Astrocyte of the spinal cord (primary cell): ENCODE measurements around the gene SPON1.

ENCODE experiments used
- DNase-seq: peaks from one replicate; pipeline ENCODE4 v3.0.0; 2011; ENCODE audit warnings: low read depth, low spot score
- H3K4me3 ChIP-seq: 2 replicates; pipeline ENCODE4 v1.5.1; 2011; ENCODE audit warnings: low read depth, mild to moderate bottlenecking, low read length, moderate library complexity
- in situ Hi-C: cut with HindIII; loops from 2 replicates; pipeline ENCODE4 v1.10.0; 2017; ENCODE audit warnings: low sequenced_read_pairs
- TF ChIP-seq, protein P1 (sequence below): IDR thresholded peaks from 2 replicates; pipeline ENCODE4 v1.5.1; 2012; ENCODE audit warnings: low read depth, mild to moderate bottlenecking, low read length, inconsistent platforms

The SPON1 gene

DNA sequence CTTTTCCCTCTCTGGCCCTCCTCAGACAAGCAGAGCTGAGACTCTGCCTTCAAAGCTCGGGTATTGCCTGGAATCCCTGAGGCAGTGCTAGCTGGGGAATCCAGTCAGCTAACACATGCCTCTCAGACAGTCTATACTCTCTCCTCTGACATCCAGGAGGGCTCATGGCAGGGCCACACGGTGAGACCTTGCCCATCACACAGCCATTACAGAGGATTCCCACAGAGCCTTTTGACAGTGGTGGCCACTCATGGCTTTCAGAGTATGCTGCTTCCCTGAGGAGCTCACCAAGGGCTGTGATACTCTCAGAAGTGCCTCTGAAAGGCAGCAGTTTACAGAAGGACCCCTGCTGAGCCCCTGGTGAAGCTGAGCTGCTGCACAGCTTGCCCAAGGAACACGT lies 231.1 kb downstream of the SPON1 start:
- no peak overlapping the region for H3K4me3 ChIP-seq
- in situ Hi-C loops = no loop called here
- TF ChIP-seq, protein P1, sequence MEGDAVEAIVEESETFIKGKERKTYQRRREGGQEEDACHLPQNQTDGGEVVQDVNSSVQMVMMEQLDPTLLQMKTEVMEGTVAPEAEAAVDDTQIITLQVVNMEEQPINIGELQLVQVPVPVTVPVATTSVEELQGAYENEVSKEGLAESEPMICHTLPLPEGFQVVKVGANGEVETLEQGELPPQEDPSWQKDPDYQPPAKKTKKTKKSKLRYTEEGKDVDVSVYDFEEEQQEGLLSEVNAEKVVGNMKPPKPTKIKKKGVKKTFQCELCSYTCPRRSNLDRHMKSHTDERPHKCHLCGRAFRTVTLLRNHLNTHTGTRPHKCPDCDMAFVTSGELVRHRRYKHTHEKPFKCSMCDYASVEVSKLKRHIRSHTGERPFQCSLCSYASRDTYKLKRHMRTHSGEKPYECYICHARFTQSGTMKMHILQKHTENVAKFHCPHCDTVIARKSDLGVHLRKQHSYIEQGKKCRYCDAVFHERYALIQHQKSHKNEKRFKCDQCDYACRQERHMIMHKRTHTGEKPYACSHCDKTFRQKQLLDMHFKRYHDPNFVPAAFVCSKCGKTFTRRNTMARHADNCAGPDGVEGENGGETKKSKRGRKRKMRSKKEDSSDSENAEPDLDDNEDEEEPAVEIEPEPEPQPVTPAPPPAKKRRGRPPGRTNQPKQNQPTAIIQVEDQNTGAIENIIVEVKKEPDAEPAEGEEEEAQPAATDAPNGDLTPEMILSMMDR = no peak
- DNase-seq = no peak

- no peak overlapping the region for H3K4me3 ChIP-seq
- in situ Hi-C loops = no loop called here
- TF ChIP-seq, protein P1 = no peak
These were observed 240.0 kb downstream of the SPON1 start for GRCh38 chr11:14202251-14203196.

GRCh38 chr11:14203321-14203720 lies 240.8 kb downstream of the SPON1 start:
- in situ Hi-C loops = no loop called here
- DNase-seq = no peak
- TF ChIP-seq, protein P1 = no peak

More at GRCh38 chr11:14202251-14203196, 240.0 kb downstream of the SPON1 start:
- DNase-seq = no peak

DNA sequence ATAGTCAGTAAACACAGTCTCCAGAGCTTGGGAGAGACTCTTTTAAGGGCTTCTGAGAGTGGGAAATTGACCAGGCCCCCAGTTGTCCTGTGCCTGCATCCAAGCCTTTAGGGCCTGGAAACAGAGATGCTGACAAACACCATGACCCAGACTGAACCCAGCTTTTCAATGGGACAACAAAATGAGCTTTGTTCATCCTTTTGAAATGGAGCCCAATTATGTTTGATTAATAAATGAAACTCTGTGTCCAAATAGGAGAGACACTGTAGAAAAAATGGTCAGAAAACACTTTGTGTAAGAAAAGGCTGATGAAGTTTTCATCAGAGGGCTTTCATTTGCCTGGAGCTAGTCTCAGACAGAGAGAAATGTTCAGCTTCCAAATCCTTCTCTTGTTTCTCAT lies 250.5 kb downstream of the SPON1 start:
- TF ChIP-seq, protein P1 = no peak
- H3K4me3 ChIP-seq = no peak overlapping the region
- in situ Hi-C loops = no loop called here
- DNase-seq = no peak

More at GRCh38 chr11:14203321-14203720, 240.8 kb downstream of the SPON1 start:
- H3K4me3 ChIP-seq = no peak overlapping the region

- in situ Hi-C loops = no loop called here
- no peak overlapping the region for H3K4me3 ChIP-seq
- no peak for DNase-seq
- TF ChIP-seq, protein P1 = no peak
These were observed 256.2 kb downstream of the SPON1 start for GRCh38 chr11:14218728-14219127.

GRCh38 chr11:14223636-14224288 lies 261.2 kb downstream of the SPON1 start:
- TF ChIP-seq, protein P1 = no peak
- DNase-seq = no peak
- H3K4me3 ChIP-seq = no peak overlapping the region
- in situ Hi-C loops = no loop called here
